RWPE1 (cell line): ENCODE measurements around the gene CDKL1.

Experiments
- CTCF ChIA-PET: fragments of 350-600 bp; sonication (Branson Sonifier 250); formaldehyde crosslinking; extraction: SDS; loops from one replicate; lab custom pipeline; 2021; lab: Yijun Ruan, JAX
- POLR2A ChIA-PET: fragments of 400-600 bp; formaldehyde crosslinking; extraction: SDS; loops from one replicate; lab custom pipeline; 2020; ENCODE audit warnings: antibody characterized with exemption; ENCODE audit not compliant: low non-redundant PET; lab: Yijun Ruan, JAX
- DNase-seq: peaks from one replicate; pipeline ENCODE4 v3.0.0; 2012; ENCODE audit warnings: low spot score
- H3K27ac ChIP-seq: fragments of 450-650 bp; 2 replicates; pipeline ENCODE4 v1.5.1; 2017
- CTCF ChIP-seq: fragments of 450-650 bp; conservative IDR thresholded peaks from 2 replicates; pipeline ENCODE4 v1.5.1; 2017; ENCODE audit warnings: low read depth, mild to moderate bottlenecking

Gene CDKL1

GRCh38 chr14:50421499-50421898 is 24.8 kb upstream of the CDKL1 start:
- POLR2A ChIA-PET = no interaction called here
- CTCF ChIA-PET = interaction anchor here (0.6 kb wide), 1 partner anchor 352 kb away, joined by 3 read pairs; no protein-coding TSS in a partner anchor
- H3K27ac ChIP-seq = no peak overlapping the region
- DNase-seq = no peak
- no peak for TF ChIP-seq CTCF

DNA sequence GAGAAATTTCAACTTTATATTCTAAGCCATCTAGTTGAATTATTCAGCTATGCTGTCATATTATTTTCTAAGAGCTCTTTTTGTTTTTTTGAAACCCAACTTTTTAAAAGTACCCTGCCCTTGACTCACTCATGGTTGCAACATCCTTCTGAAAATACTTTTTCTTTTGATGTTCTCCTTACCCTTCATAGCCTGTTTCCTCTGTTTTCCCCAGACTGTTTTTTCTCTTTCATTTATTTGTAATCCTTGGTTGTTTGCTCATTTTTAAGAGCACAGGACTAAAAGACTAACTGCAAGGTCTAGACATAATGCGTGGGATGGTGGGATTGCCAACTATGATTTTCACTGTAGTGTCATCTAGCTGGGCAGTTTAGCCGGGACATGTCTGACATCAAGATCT is 21.2 kb upstream of the CDKL1 start:
- ChIA-PET CTCF (no interaction called here), POLR2A (no interaction called here)
- DNase-seq = no peak
- H3K27ac ChIP-seq = no peak overlapping the region
- TF ChIP-seq CTCF = no peak

DNA sequence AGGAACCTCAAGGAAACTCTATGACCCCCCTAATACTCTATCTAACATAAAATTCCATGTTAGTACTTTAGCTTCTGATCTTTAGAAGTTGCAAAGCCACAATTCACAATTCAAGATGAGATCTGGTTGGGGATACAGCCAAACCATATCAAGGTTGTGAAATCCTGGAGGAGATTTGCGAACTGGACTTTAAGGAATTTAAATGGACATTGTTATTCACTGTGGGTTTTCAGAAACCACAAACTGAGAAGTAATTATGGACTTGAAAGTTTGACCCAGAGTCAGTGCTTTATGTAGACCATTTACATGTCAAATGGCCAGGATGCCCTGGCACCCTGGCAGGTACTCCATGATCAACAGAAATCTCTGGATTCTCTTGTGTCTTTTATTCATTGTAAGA is 14.2 kb upstream of the CDKL1 start:
- ChIA-PET POLR2A (no interaction called here), CTCF (no interaction called here)
- no peak for TF ChIP-seq CTCF
- H3K27ac ChIP-seq = no peak overlapping the region
- no peak for DNase-seq

GRCh38 chr14:50410071-50410470 is 13.4 kb upstream of the CDKL1 start:
- no peak for DNase-seq
- ChIA-PET CTCF (interaction anchor here (0.6 kb wide), 1 partner anchor 201 kb away, joined by 3 read pairs; no protein-coding TSS in a partner anchor), POLR2A (no interaction called here)
- no peak overlapping the region for H3K27ac ChIP-seq
- TF ChIP-seq CTCF = no peak

DNA sequence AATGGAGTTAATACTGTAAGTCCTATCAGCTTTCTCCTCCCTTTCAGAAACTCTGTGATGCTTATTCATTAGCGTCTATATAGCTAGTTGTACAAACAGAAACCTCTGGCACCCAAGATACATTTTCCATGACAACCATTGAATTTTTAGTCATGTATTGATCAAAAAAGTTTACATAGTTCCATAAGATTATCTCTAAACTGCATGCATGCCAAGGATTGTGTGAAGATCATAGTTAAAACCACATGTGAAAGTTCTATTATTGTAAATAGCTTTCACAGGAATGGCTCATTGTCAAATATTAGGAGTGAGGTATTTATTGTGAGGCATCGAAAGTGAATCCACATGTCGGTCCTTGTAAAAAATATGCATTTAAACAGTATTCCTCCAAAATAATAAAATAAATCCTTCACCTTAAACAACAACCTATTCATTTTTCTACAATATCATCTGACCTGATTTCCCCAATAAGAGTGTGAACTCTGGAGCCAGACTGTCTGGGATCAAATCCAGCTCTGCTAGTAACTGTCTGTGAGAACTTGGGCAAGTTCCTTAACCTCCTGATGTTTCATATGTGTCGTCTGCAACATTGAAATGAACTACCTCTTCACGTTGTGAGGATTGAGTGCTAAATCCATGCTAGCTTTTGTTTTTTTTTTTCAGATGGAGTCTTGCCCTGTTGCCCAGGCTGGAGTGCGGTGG is 10.6 kb upstream of the CDKL1 start:
- H3K27ac ChIP-seq = no peak overlapping the region
- DNase-seq = no peak
- no peak for TF ChIP-seq CTCF
- CTCF ChIA-PET = no interaction called here
- POLR2A ChIA-PET = no interaction called here

GRCh38 chr14:50403419-50403818 is 6.7 kb upstream of the CDKL1 start:
- TF ChIP-seq CTCF = no peak
- DNase-seq = no peak
- H3K27ac ChIP-seq = no peak overlapping the region
- ChIA-PET POLR2A (no interaction called here), CTCF (no interaction called here)
